GM12865 (cell line): ENCODE measurements around the gene GABBR2.

ENCODE experiments used
- DNase-seq: peaks from one replicate; pipeline ENCODE4 v3.0.0; 2010; ENCODE audit warnings: low read depth
- H3K4me3 ChIP-seq: 2 replicates; pipeline ENCODE4 v1.5.1; 2011; ENCODE audit warnings: mild to moderate bottlenecking, low read depth, low read length, control low read depth
- CTCF ChIP-seq: IDR thresholded peaks from 2 replicates; pipeline ENCODE4 v1.5.1; 2011; ENCODE audit warnings: low read length, control low read depth, low read depth, inconsistent platforms; ENCODE audit not compliant: insufficient read depth; ENCODE audit errors: missing control alignments

Gene GABBR2

DNA sequence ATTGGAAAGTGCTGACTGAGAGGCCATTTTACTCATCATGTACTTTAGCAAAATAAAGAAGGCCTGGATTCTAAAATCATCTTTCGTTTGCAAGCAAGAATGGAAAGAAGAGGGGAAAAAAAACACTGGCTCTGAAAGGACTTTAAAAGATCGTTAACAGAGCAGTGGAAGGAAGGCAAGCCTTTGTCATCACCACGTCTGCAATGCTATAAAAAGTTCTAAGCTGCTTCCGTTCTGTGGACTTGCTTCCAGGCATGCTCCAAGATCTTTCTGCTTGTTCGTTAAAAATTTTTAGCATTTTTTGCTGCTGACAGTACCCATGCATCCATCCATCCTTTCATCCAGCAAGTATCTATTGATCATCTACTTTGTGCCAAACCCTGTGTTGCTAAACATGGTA is 226.5 kb downstream of the GABBR2 start:
- no peak for DNase-seq
- H3K4me3 ChIP-seq, result no peak overlapping the region
- no peak for TF ChIP-seq CTCF

DNA sequence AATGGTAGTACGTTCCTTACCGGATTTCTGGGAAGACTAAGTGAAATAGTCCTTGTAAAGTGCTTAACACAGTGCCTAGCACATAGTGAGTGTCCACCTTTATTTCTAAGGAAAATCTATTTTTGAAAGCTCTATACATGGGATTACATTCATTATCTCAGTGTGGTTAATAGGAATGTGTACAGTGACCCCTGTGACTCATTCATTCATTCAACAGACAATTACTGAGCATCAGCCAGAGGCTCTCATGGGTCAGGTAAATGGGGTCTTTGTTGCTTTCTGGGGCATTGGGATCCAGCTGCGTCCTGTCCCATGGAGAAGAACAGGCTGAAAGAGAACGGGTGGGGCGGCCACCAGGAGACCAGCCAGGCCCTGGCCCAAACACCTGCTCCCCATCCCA is 227.1 kb downstream of the GABBR2 start:
- no peak for DNase-seq
- no peak overlapping the region for H3K4me3 ChIP-seq
- no peak for TF ChIP-seq CTCF

DNA sequence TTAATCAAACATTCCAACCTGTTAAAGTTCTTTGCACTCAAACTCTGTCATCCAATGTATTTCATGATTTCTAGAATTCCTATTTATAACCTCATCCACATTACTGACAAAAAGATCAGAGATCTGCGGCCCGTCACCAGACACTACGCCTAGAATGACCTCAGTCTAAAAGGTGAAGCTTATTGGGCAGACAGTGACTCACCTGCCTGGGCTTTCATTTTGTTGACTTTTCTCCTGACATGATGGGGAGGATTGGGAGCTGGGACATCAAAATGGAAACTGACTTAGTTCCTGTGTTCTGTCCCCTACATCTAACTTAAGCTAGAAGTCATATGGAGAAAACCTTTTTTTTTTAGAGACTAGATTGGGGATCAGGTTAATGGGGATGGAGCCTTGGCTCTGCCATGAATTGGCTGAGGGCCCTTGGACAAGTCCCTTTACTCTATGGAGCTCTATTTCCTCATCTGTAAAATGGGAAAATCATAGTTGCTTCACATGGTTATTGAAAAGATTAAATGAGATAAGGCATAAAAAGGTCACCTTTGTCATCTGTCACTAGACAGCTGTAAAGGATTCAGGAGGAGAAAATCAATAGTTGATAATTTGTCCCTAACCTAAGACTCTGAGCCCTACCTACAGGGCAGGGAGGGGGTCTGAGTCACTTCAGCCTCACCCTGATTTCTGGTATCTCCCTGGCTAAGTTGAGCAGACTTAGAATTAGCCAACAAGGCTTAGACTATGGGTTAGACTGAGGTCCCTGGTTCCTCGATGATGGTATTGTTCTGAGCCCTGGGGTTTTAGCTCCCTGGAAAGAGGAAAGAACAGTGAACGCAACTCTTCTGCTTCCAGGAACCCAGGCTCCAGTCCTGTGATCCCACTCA is 228.5 kb downstream of the GABBR2 start:
- no peak overlapping the region for H3K4me3 ChIP-seq
- no peak for DNase-seq
- TF ChIP-seq CTCF, result no peak

DNA sequence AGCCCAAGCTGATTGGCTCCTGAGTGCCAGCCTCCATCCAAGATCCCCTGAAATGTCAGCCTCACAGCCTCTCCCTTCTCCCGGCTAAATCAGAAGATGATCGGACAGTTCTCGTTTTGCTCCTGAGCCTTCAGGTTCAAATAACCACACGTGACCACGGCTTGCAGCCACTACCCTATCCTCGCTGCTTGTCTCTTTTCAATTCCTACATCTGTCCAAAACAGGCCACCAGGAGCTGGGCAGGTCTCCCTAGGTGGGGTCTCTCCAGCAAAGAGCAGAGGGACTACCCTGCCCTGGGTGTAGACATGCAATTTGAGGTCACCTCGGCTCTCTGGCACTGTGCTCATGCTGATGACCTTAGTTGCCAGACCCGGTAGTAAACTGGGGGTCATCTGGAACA is 229.3 kb downstream of the GABBR2 start:
- H3K4me3 ChIP-seq, result no peak overlapping the region
- TF ChIP-seq CTCF, result no peak
- no peak for DNase-seq

DNA sequence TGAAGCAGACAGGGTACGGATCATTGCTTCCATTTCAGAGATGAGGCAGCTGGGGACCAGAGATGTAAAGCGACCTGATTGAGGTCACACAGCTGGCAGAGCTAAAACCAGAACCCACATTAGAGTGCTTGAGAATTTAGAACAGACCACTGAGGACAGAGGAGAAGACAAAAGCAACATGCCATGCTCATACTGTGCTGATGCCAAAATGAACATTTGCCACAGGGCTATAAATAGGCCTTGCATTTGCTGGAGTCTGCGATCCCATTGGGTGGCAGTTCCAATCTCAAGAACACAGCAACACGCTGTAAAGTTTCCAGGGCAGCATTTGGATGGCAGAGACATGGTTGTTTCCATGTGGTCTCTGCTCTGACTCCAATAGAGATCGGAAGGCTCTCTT is 230.9 kb downstream of the GABBR2 start:
- DNase-seq, result no peak
- TF ChIP-seq CTCF, result no peak
- no peak overlapping the region for H3K4me3 ChIP-seq

DNA sequence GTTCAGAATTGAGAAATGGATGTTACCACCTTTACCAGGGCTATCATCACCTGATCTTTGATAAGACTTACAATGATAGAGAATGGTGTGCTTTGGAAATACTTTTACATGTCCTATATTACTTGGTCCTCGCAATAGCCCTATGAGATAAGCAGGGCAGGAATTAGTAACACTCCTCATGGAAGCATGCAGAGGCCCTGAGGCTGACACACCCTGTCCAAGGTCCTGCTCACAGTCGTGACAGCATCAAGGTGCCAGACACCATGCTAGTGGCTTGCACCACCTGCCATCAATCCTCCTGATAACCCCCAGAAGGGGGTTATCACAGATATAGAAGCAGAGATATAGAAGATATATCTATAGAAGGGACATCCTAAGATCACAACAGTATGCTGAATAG is 236.5 kb downstream of the GABBR2 start:
- no peak for DNase-seq
- no peak for TF ChIP-seq CTCF
- H3K4me3 ChIP-seq, result no peak overlapping the region

DNA sequence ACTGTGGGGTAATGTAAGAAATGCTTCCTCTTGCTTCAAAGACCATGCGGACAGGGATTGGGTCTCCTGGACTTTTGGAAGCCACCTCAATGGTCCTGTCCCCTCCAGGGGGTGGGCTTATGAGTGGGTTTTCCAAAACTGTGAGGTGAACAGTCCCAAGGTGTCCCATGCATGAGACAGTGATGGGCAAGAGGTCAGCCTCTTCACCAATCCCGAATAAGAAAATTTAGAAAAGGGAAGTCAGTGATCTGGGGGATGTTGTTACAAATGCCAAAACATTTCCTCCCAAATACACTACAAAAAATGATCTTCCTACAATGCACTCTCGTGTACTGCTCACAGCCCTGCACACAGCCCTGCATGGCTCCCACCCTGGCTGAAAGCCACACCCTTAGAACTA is 237.6 kb downstream of the GABBR2 start:
- DNase-seq, result no peak
- no peak for TF ChIP-seq CTCF

More for the DNA sequence above, 237.6 kb downstream of the GABBR2 start:
- no peak overlapping the region for H3K4me3 ChIP-seq
